Effector CD4-positive, alpha-beta T cell (primary cell): ENCODE data around the gene PLCG2.
"Not testable (repeated sequence)": the region's sequence is repeated elsewhere in the genome, so short reads cannot be mapped to it uniquely, and the experiment has no call there.

Experiments used
- DNase-seq: peaks from one replicate; pipeline ENCODE4 v3.0.0-alpha.2; 2020

The PLCG2 gene

DNA sequence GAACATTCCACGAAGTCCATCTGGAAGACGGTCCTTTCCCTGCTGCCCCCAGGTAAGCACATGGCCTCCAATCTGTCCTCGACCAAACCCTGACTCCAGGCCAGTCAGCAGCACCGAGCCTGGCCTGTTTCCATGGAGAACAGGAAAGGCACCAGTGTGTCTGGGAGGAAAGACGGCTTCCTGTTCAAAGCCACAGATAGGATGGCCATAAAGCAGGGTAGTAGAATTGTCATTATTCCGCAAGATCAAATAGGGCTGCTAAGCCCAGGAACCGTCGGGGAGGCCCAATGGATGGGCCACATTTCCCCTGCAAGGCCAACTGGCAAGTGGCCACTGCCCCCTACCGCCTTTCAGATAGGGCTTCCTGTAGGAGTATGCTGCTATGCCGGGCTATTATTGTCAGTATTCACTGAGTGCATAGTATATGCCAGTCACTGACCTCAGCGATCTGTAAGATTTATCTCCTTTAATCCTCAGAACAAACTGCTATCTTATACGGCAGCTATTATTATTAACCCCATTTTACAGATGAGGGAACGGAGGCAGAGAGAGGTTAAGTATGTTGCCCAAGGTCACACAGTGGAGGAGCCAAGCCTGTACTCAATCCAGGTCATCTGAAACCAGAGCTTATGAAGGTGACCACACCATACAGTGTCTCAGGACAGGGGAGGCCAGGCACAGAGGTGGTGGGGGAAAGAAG is 23.0 kb upstream of the PLCG2 start:
- no peak for DNase-seq

DNA sequence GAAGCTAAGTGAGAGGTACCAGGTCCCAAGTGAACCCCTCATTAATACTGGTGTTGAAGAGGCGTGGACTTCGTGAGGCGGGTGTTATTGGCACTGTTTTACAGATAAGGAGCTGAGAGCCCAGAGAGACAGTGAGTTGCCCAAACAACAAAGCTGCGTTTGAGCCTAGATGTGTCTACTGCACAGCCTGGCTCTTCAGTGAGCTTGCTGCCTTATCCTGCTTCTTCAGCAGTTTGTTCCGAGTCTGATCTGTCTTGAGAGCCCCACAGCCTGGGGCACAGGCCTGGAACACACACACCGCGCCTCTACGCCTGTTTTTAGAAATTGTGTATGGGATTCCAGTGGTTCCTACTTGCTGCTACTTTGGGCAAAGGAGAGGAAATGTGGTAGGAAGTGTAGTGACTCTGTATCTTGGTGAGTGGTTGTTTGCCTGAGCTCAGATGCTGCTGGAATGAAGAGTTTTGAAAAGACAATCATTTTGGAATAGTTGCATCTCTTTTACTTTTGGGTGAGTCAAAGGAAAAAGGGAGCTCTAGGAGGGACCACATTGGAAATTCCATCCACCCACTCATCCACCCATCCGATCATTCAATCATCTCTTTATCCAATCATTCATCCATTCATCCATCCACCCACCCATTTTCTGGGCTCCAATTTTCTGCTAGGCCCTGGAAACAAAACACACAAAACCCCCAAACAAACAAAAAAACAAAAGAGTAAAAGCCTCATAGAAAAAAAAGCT is 22.3 kb upstream of the PLCG2 start:
- DNase-seq, result no peak

DNA sequence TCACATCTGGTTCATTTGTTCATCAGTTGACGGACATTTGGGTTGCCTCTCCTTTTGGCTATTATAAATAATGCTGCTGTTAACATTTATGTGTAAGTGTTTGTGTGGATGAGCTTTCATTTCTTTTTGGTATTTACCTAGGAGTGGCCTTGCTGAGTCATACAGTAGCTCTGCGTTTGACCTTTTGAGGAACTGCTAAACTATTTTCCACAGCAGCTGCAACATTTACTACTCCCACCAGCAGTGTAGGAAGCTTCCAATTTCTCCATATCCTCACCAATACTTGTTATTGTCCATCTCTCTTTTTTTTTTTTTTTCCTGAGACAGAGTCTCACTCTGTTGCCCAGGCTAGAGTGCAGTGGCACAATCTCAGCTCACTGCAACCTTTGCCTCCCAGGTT is 20.7 kb upstream of the PLCG2 start:
- DNase-seq, result no peak

DNA sequence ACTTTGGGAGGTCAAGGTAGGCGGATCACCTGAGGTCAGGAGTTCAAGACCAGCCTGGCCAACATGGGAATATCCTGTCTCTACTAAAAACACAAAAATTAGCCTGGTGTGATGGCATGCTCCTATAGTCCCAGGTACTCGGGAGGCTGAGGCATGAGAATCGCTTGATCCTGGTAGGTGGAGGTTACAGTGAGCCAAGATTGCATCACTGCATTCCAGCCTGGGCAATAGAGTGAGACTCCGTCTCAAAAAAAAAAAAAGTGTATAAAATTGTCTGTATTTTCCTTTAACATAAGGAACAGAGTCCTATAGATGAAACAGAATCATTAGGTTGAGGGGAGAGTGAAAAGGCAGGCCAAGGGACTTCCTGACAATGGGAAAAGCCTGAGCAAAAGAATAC is 16.8 kb upstream of the PLCG2 start:
- not testable (repeated sequence) for DNase-seq

DNA sequence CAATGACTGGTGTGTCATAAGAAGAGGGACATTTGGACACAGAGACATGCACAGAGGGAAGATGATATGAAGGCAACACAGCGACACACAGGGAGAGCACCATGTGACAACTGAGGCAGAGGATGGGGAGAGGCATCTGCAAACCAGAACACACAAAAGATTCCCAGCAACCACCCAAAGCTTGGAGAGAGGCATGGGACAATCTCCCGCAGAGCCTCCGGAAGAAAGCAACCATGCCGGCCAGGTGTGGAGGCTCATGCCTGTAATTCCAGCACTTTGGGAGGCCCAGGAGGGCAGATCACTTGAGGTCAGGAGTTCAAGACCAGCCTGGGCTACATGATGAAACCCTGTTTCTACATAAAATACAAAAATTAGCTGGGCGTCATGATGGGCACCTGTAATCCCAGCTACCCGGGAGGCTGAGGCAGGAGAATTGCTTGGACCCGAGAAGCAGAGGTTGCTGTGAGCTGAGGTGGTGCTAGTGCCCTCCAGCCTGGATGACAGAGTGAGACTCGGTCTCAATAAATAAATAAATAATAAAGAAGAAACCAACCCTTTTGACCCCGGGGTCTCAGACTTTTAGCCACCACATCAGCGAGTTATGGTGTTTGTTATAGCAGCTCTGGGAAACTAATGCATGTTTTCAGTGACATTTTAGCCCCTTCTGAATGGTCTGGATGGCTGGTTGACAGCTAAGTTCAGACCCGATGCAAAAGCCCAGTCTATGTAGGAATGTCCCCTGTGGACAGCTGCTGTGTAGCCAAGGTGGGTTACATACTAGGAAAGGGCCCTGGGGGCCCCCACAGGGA is 13.8 kb upstream of the PLCG2 start:
- no peak for DNase-seq

DNA sequence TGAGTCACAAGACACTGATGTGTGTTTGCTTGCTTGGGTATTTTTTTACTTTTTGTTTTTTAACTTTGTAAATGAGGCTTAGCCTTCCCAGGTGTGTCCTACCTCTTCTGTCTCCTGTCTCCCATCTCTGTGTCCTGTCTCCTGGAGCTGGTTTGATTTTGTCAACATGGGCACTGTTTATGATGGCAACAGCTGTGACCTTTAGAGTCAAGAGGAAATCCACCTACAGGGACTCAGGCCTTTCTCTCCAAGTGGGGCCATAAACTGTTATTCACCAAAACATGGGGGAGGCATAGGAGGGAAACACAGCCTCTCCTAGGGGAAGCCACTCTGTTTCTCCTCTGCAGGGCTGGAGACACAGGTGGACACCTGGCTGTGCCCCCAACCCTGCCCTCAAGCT is 13.1 kb upstream of the PLCG2 start:
- DNase-seq, result no peak

DNA sequence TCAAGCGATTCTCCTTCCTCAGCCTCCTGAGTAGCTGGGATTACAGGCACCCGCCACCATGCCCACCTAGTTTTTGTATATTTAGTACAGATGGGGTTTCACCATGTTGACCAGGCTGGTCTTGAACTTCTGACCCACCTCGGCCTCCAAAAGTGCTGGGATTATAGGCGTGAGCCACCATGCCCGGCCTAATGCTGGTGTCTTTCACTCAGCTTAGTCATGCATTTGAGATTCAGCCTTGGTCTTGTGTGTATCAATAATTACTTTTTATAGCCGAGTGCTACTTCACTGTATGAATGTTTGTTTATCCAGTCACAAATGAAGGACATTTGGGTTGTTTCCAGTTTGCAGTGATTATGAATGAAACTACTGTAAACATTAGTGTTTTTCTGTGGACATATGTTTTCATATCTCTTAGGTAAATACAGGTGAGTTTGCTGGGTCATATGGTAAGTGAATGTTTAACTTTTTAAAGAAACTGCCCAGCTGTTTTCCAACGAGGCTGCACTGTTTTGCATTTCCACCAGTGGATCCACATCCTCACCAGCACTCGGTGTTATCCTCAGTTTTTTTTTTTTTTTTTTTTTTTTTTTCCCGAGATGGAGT is 11.0 kb upstream of the PLCG2 start:
- DNase-seq, result no peak

DNA sequence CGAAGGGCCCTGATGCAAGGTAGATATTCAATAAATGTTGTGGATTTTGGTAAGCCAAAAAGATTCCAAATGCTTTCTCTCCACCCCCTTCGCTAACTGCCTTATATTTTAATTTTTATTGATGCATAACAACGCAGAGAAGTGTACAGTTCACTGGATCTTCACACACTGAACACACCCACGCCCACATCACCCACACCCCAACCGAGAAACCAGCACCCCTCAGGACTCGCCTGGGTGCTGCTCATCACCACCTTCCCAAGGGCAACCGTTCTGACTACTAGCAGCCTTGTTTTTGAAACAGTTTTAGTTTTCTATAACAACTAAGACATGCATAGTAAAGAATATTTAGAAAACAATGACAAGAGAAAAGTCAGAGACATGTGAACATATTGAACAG is 9.1 kb upstream of the PLCG2 start:
- no peak for DNase-seq

DNA sequence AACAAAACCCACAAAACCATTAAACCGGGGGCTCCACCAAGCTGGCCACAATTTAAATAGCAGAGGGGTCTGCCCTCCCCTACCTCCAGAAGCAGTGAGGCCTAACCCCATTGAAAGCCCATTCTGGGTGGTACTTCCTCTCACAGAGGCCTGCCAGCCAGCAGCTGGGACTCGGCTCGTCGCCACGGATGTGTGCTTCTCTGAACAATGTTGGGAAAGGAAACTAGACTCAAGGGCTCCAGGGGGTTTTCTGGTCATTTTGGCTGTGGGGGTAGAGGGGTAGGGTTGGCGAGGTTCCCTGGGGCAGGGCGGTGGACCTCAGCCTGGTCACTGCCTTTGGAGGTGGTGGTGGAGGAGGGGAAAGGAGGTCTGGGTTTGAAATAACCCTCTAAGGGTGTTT is 4.7 kb upstream of the PLCG2 start:
- no peak for DNase-seq

DNA sequence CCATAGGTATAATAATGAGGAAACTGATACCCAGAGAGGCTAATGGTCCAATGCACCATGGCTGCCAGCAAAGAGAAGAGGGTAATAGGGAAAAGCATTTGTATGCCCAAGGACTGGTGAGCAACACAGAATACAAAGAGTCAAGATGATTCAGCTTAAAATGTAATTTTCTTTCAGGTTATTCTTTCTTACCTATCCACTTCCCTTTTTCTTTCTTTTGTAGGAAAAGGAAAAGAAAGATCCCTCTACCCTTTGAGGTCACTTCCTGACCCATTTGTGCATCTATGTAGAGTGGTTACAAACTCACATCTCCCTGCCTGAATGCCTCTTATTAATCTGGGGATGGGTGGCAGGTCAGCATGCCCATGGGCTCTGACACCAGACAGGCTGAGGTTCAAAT is 3.5 kb upstream of the PLCG2 start:
- DNase-seq, result no peak

DNA sequence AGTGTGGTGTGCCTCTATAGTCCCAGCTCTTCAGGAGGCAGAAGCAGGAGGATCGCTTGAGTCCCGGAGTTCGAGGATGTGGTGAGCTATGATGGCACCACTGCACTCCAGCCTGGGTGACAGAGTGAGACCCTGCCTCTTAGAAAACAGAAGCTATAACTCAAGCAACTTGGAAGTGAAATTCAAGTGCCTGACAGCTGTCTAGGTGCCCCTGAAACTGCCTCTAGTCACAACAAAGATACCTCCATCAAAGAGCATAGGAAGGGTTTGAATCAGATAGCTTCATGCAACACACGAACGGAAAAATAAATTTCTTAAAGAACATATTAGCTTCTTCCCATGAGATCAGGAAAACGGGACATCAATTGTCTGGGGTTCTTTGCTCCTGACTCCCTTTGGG is 860 bp upstream of the PLCG2 start:
- DNase-seq, result no peak

DNA sequence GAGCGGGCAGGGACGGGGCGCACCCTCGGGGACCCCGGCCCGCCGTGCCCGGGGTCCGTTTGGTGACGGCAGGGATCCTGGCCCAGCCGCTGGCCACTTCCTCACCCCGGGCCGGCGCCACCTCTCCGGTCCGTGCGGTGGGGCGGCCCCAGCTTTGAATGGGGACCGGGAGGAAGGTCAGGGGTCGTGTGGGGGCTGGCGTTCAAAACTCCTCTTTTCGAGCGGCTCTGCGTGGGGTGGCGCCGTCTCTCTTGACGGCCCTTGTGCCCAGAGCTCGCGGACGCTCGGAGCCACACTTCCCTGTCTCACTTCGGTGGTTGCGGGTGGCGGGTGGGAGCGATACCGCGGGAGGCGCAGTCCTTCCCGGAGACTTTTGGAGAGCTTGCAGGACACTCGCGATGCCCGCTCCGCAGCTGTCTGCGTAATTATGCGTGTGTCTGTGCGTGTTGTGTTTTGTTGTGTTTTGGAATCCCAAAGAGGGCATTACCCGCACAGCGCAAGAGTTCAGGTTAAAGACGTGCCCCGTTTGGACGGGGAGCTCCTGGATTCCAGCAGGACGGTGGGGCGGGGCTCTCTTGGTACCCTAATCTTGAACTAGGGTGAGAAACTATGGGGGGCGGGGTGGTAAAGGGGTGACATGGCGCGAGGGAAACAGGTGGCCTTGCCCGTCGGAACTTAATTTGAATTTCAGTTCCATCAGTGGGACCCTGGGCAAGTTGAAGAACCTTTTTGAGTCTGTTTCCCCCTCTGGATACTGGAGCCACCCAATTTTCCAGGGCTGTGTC is 637 bp downstream of the PLCG2 start:
- no peak for DNase-seq

DNA sequence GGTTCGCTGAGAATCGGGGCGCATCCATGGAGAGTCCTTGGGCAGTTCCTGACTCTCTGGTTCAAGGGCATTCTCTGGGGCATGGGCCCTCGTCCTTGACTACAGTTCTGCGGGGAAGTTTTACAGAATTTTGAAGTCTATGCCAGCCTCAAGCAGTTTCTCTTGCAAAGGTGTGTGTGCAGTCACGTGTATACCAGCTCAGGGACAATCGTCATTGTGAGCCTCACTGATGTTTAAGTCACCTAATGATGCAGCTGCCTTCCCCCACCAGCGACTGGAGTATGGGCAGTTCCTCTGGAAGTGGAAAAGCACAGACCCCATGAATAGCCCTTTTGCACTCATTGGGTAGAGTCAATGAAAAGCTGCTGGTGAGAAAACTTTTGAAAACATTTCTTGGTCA is 1.3 kb downstream of the PLCG2 start:
- no peak for DNase-seq

DNA sequence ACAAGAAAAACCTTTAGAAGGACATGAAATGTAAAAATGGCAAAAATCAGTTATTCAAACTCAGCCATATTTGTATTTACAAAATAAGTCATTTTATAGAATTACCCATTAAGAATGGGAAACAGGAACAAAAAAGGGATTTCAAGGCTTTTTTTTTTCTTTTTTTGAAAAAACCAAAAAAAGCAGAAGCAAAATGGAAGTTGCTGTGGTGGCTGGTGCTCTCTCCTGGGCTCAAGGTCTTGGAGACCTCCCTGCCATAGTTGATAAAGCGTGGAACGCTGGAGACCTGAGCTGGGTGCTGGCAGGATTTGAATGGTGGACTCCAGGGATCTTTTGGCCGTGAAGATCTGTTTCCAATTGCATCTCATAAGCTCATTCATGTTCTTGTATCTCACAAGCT is 3.1 kb downstream of the PLCG2 start:
- DNase-seq, result no peak

DNA sequence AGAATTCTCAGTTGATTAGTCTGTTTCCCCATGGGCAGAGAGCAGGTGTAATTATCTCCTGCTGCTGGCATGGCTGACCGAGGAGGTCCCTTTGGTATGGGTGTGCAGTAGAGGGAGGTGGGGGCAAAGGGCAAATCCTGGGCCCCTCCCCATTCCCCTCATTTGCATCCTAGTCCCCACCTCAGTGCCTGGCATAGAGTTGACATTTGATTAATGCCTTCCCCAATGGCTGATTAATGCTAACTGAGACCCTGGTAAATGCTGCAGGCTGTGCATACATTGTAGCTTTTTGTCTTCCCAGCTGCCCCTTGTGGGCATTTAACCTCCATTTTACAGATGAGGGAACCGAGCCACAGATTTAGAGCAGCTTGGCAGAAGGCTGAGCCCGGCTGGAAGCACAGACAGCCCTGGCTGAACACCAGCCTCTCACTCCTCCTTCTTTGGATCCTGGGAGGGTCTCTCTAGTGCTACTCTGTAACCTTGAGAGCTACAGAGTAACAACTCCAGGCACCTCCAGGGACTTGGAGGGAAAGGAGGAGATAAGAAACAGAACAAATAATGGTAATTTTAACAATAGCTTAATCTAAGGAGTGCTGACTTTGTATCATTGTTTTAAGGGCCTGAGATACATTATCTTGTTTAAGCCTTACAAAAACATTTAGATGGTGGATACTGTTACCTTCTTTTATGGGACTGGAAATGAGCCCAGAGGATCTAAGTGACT is 5.1 kb downstream of the PLCG2 start:
- no peak for DNase-seq

DNA sequence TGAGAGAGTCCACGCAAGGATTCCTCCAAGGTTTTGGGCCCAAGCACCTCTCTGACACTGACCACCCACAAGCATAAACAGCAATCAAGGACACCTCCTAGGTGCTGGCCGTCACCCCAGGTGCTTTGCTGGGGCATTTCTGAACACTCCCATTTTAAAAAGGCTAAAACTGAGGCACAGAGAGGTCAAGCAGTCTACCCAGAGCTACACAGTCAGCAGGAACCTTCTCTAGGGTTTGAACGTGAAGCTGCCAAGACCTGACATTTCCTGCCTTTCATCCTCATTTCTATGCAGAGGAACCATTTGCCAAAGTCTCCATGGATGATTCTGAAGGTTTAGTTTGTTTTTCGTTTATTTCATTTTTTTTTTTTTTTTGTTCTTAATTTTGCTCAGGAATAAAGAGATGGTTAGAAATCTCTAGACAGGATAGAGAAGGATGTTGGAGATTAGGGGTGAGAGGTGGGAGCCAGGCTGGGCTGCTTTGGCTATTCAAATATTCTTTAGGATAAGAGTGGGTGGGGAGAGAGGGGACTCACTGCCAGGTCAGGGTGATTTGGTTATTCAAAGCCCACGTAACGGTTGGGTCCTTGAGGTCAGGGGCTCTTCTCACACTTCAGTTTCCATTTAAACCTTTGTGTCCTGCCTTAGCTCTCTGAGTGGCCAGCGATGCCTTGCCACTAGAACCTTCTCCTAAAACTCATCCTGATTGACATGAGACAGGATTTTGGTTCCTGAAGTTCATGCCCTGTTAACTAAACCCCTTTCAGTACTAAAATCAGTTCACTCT is 6.2 kb downstream of the PLCG2 start:
- DNase-seq, result no peak

DNA sequence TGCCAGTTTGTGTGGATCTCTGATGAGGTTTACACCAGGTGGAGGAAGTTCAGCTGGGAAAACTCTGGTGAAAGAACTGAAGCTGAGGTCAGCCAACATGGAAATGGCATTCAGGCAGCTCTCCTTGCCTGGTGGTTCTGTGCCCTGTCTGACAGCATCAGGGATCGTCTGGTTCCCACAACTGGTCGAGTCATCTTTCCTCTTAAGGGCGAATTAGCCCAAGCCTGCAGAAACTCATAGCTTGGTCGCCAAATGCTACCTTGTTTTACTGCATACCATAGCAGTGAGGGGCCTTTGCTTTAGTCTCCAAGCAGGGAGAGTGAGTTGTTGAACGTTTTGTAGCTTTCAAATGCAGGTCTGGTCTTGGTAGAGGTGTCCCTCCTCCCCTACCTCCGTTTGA is 7.2 kb downstream of the PLCG2 start:
- DNase-seq, result no peak

DNA sequence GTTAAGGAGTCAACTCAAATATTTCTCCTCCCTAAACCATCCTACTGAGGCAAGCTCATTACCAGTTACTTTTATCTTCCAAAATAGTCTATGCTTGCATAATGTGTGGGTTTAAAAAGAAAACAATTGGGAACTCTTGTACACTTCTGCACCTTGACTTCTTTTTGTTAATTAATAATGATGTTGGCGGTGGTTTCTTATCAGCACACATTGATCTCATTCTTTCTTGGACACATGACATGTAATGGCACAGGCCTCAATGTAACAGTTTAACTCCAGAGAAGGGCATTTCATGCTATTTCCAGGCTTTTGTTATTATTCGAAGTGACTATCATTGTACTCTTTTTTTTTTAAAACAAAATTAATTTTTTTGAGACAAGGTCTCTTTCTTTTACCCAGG is 7.8 kb downstream of the PLCG2 start:
- no peak for DNase-seq

DNA sequence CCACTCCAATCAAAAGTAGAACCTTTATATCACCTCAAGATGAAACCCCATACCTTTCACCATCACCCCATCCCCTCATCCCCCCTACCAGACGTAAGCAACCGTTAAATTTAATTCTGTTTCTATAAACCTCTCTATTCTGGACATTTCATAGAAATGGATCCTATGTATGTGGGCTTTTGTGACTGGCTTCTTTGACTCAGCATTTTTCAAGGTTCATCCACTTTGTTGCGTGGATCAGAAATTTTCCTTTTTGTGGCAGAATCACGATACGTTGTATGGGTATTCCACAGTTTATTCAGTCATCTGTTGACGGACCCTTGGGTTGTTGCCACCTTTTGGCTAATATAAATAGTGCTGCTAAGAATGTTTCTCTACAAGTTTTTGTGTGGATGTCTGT is 8.6 kb downstream of the PLCG2 start:
- no peak for DNase-seq

DNA sequence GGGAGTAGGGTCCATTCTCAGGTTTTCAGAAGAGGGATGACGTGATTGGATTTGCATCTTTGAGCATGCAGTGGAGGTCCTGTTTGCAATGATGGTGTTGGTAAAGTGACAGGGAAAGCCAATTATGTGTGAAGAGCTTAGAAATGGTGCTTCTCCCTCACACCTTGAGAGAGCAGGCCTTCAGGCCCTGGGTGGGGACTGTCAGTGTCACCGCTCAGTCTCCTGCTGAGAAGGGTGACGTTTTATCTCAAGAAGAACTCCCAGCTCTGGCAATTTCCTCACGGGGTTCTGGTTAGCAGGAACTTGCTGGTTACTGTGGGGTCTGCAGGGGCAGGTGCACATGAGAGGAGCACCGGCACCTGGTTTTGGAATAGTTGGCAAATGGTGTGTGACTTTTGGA is 11.2 kb downstream of the PLCG2 start:
- DNase-seq, result no peak

DNA sequence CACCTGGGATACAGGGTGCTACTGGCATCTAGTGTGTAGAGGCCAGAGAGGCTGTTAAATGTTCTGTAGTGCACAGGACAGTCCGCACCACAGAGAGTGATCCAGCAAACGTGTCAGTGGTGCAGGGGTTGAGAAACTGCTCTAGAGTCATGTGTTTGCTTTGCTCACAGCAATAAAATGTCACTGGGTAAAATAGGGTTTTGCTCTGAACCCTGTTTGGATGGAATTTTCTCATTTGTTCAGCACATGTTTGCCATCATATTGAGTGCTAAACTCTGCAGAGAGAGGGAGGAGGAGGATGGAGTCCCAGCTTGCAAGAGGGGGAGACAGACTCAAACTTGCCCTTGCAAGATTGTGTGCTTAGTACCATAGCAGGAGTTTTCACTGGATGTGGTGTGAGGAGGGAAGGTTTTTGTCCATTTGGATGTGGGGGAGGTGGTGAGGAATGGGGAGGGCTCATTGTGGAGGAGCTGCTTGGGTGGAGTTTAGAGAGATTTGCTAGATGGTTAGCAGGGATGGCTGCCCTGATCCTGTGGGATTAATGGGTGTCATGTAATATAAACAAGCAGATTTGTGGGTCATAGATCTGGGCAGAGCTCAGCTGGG is 11.8 kb downstream of the PLCG2 start:
- no peak for DNase-seq
